GM12873 (cell line): ENCODE data around the gene SRCAP.

Experiments
- TF ChIP-seq, protein P1 (sequence below): IDR thresholded peaks from 2 replicates; pipeline ENCODE4 v1.5.1; 2012; ENCODE audit warnings: low read depth, mild to moderate bottlenecking, moderate library complexity, low read length, control low read depth; ENCODE audit not compliant: insufficient read depth; ENCODE audit errors: missing control alignments

The SRCAP gene

DNA sequence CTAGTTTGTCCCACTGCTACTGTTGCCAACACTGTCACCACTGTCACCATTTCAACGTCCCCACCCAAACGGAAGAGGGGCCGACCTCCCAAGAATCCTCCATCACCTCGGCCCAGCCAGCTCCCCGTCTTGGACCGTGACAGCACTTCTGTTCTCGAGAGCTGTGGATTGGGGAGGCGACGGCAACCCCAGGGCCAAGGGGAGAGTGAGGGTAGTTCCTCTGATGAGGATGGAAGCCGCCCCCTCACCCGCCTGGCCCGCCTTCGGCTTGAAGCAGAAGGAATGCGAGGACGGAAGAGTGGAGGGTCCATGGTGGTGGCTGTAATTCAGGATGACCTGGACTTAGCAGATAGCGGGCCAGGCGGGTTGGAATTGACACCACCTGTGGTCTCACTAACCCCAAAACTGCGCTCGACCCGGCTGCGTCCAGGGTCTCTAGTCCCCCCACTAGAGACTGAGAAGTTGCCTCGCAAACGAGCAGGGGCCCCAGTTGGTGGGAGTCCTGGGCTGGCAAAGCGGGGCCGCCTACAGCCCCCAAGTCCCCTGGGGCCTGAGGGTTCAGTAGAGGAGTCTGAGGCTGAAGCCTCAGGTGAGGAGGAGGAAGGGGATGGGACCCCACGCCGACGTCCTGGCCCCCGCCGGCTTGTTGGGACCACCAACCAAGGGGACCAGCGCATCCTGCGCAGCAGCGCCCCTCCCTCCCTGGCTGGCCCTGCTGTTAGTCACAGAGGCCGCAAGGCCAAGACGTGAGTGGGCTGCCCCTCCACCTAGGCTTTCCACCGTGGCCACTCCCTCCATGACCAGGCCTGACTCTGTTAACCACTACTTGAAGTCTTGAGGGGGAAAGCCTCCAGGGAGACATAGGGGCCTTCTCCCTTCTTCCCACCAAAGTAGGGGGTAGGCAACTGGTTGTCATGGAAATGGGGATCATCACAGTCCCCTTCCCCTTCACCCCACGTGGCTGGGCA lies 40.3 kb downstream of the SRCAP start:
- TF ChIP-seq, protein P1, sequence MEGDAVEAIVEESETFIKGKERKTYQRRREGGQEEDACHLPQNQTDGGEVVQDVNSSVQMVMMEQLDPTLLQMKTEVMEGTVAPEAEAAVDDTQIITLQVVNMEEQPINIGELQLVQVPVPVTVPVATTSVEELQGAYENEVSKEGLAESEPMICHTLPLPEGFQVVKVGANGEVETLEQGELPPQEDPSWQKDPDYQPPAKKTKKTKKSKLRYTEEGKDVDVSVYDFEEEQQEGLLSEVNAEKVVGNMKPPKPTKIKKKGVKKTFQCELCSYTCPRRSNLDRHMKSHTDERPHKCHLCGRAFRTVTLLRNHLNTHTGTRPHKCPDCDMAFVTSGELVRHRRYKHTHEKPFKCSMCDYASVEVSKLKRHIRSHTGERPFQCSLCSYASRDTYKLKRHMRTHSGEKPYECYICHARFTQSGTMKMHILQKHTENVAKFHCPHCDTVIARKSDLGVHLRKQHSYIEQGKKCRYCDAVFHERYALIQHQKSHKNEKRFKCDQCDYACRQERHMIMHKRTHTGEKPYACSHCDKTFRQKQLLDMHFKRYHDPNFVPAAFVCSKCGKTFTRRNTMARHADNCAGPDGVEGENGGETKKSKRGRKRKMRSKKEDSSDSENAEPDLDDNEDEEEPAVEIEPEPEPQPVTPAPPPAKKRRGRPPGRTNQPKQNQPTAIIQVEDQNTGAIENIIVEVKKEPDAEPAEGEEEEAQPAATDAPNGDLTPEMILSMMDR = no peak

DNA sequence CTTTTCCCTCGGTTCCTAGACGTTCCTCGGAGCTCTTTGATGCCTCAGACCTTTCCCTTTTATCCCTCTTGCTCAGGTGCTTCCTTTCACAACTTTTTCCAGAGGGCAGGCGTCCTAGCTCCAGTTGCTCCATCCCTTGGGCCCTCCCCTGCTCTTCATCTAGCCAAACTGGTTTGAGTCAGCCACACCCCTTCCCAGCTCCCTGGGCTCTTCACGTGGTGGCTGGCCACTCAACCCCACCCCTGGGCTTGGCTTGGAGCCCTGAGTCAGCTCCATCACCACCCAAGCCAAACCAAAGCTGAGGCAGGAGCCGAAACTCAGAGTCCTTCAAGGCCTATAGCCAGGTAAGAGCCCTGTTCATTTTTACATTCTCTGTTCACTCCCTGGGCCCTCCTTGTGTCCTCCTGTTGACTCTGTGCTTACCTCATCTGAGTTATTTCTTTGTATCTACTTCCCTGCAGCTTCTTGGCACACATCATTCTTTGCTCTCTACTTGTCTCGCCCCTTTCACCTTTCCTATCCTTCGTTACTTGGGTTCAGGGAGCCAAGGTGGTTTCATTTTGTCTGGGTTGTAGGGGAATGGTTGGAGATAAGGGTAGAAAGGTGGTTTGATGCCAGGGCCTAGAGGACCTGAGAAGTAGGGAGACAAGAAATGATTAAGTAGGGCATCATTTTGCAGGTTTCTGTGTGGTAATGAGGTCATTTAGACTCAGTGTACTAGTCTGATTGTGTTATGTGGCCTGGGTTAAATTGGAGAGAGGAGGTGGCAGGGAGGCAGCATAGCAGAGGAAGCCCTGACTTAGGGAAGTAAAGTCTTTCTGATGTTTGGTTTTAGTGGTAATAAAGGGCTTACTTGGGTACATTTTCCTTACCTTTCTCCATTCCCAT lies 41.6 kb downstream of the SRCAP start:
- TF ChIP-seq, protein P1 = no peak

DNA sequence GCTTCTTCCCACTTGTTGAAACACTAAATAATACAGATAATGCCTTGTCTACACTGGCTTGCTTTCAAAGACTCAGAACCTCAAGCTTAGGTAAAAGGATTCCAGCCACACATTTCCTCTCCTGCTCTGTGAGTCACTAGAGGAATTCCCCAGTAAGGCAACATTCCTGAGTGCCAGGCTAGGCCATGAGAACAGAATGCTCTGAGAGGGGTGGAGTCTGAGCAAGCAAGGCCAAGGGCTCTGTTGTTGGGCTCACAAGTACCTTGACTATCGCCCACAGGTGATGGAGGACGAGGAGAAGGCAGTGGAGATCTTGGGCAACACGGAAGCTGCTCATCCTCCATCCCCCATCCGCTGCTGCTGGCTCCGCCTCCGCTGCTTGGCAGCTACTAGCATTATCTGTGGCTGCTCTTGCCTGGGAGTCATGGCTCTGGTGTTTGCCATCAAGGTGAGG lies 42.5 kb downstream of the SRCAP start:
- TF ChIP-seq, protein P1 = no peak

DNA sequence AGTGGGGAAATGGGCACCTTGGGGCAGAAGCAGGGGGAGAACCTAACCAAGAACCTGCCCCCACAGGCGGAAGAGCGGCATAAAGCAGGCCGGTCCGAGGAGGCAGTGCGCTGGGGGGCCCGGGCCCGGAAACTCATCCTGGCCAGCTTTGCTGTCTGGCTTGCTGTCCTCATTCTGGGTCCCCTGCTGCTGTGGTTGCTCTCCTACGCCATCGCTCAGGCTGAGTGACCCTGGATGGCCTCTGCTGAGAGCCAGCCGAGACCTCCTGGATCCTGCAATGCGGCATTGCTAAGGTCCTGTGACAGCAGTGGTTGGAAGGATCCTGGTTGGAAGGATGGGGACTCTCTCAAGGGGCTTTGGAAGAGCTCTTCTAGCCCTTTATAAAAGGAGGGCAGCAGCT lies 44.7 kb downstream of the SRCAP start:
- TF ChIP-seq, protein P1 = no peak

DNA sequence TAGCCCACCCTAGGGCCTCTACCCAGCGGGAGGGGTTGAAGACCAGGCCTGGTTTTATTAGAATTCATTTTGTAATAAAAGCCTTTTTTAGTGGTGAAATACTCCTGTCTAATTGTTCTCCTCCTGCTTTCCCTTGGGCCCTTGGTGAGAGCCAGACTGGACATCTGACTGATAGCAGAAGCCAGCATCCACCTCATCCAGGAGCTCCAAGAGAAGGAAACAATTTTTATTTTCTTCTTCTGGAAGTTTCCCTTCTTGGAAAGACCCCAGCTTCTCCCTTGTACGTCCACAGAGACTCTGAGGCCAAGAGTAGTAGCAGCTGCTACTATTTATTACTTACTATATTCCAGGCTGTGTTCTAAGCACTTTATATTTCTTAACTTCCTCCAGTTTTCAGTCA lies 45.2 kb downstream of the SRCAP start:
- TF ChIP-seq, protein P1 = no peak

DNA sequence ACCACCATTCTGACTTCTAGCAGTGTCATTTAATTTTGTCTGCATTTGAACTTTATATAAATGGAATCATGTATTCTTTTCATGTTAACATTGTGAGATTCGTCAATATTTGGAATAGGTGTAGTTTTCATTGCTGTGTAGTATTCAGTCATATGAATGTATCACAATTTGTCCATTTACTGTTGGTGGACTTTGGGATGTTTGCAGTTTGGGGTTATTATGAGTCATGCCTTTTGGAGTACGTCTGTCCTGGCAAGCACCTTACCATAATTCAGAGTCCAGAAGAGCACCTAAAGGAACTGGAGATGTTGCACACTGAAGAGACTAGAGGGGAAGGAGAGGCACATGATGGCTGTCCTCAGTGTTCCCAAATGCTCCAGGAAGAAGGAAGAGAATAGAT lies 46.1 kb downstream of the SRCAP start:
- TF ChIP-seq, protein P1 = no peak
